GM18907 (cell line): ENCODE measurements around the gene MED27.

Experiments
- ATAC-seq: cut with Tn5 transposase; IDR thresholded peaks from one replicate; pipeline ENCODE4 v1.9.1; 2021; ENCODE audit warnings: mild to moderate bottlenecking, moderate library complexity; ENCODE audit not compliant: unreplicated experiment

Gene MED27

GRCh38 chr9:131889437-131890251, 190.0 kb downstream of the MED27 start:
- no peak for ATAC-seq

- no peak for ATAC-seq
Observed at GRCh38 chr9:131888923-131889322, 190.7 kb downstream of the MED27 start.

GRCh38 chr9:131887680-131888079, 192.0 kb downstream of the MED27 start:
- no peak for ATAC-seq

- ATAC-seq: no peak
Observed at GRCh38 chr9:131886826-131887225, 192.8 kb downstream of the MED27 start.

GRCh38 chr9:131885144-131885609, 194.5 kb downstream of the MED27 start:
- no peak for ATAC-seq

GRCh38 chr9:131884222-131884621, 195.4 kb downstream of the MED27 start:
- ATAC-seq: no peak

GRCh38 chr9:131880833-131881583, 198.7 kb downstream of the MED27 start:
- no peak for ATAC-seq

GRCh38 chr9:131879911-131880290, 199.8 kb downstream of the MED27 start:
- ATAC-seq: no peak

GRCh38 chr9:131879181-131879910, 200.3 kb downstream of the MED27 start:
- no peak for ATAC-seq

GRCh38 chr9:131876486-131876885, 203.2 kb downstream of the MED27 start:
- ATAC-seq: no peak

- no peak for ATAC-seq
Observed at GRCh38 chr9:131875828-131876485, 203.7 kb downstream of the MED27 start.

GRCh38 chr9:131874916-131875670, 204.6 kb downstream of the MED27 start:
- ATAC-seq: no peak

GRCh38 chr9:131874447-131874846, 205.2 kb downstream of the MED27 start:
- no peak for ATAC-seq

- no peak for ATAC-seq
Observed at GRCh38 chr9:131873891-131874440, 205.7 kb downstream of the MED27 start.

- ATAC-seq: no peak
Observed at GRCh38 chr9:131873335-131873734, 206.3 kb downstream of the MED27 start.

GRCh38 chr9:131872702-131873101, 207.0 kb downstream of the MED27 start:
- ATAC-seq: no peak

- ATAC-seq: no peak
Observed at GRCh38 chr9:131872006-131872405, 207.7 kb downstream of the MED27 start.

GRCh38 chr9:131870156-131870555, 209.5 kb downstream of the MED27 start:
- no peak for ATAC-seq

GRCh38 chr9:131869348-131869747, 210.3 kb downstream of the MED27 start:
- no peak for ATAC-seq

GRCh38 chr9:131868766-131869165, 210.9 kb downstream of the MED27 start:
- ATAC-seq: no peak
